Gastrocnemius medialis (tissue), 4 donors: ENCODE measurements around the gene CHCHD3. TPM values are rescaled to one million over a fixed set of nuclear protein-coding genes. Genes with fewer than 3 reads are reported as not detected.

ENCODE experiments used
- ATAC-seq, 2 donors: fragments of 150-250 bp; one replicate each; pipeline ENCODE4 v1.9.1; 2016
- DNase-seq, 2 donors: peaks; one replicate each; pipeline ENCODE4 v3.0.0-alpha.2; 2019
- H3K27ac ChIP-seq, 4 donors: fragments of 200-600 bp; sonication (generic); 1 replicate in 1 of 4; 2 replicates in 3 of 4; pipeline ENCODE4 v1.5.1; 2016 to 2018; ENCODE audit warnings: mild to moderate bottlenecking in 2 of 4, moderate library complexity in 1 of 4
- H3K27me3 ChIP-seq, 3 donors: fragments of 200-600 bp; sonication (generic) in 2 of 3; 1 replicate in 1 of 3; 2 replicates in 2 of 3; pipeline versions ENCODE4 v1.5.1 to v1.6.0; 2016 to 2019; ENCODE audit warnings: mild to moderate bottlenecking in 1 of 3, moderate library complexity in 1 of 3
- H3K36me3 ChIP-seq, 2 donors: fragments of 200-600 bp; sonication (generic) in 1 of 2; one replicate each; pipeline ENCODE4 v1.5.1; 2017 to 2018
- H3K4me1 ChIP-seq, 2 donors: fragments of 200-600 bp; sonication (generic) in 1 of 2; one replicate each; pipeline ENCODE4 v1.5.1; 2016 to 2017; ENCODE audit warnings: mild to moderate bottlenecking in 2 of 2
- H3K4me3 ChIP-seq, 4 donors: fragments of 200-600 bp; sonication (generic) in 3 of 4; 1 replicate in 1 of 4; 2 replicates in 3 of 4; pipeline ENCODE4 v1.5.1; 2016 to 2019; ENCODE audit warnings: mild to moderate bottlenecking in 2 of 4
- H3K9me3 ChIP-seq, 3 donors: fragments of 200-600 bp; sonication (generic) in 2 of 3; 1 replicate in 1 of 3; 2 replicates in 2 of 3; pipeline ENCODE4 v1.5.1; 2016 to 2019
- CTCF ChIP-seq, 5 experiments: fragments of 450-650 bp in 3 of 5; fragments of 200-600 bp in 2 of 5; sonication (generic) in 2 of 5; IDR thresholded peaks in 4 of 5; conservative IDR thresholded peaks in 1 of 5; 1 replicate in 4 of 5; 2 replicates in 1 of 5; pipeline ENCODE4 v1.5.1; 2016 to 2019; ENCODE audit warnings: antibody characterized with exemption in 5 of 5, mild to moderate bottlenecking in 3 of 5, moderate library complexity in 3 of 5
- POLR2A ChIP-seq, 2 donors: fragments of 450-650 bp; IDR thresholded peaks; one replicate each; pipeline ENCODE4 v1.6.1; 2017; ENCODE audit warnings: antibody characterized with exemption in 2 of 2, mild to moderate bottlenecking in 2 of 2, moderate library complexity in 2 of 2
- in situ Hi-C, 4 donors: fragments of 200-750 bp; cut with MboI; loops; one replicate each; pipeline versions ENCODE4 v1.15.0 to v1.8.0; 2017; ENCODE audit warnings: low sequenced_read_pairs in 4 of 4
- intact Hi-C: fragments of 100-400 bp; cut with DNase I; formaldehyde crosslinking; loops from one replicate; pipeline ENCODE4 v1.15.1; 2023; ENCODE audit warnings: low total_unique reads
- total RNA-seq, 4 donors: library from RNA; depleted of rRNA; stranded (reverse); fragments of >200 nt; gene quantifications; one replicate each; pipeline versions ENCODE4 v1.1.0 to v1.2.3, GENCODE V29; 2016

CHCHD3 gene
- total RNA-seq, 4 donors from 2014 or later: 110 to 177 (median 131) TPM

- intact Hi-C loops: no loop called here
- no peak for TF ChIP-seq POLR2A (IDR thresholded peaks at IDR 0.05)
- no peak for TF ChIP-seq CTCF (IDR thresholded peaks at IDR 0.05 in 4 of 5, conservative IDR thresholded peaks at IDR 0.05 in 1 of 5)
- Histone ChIP-seq H3K27ac (no peak overlapping the region), H3K27me3 (no peaks in the 10 kb centered on the region), H3K4me1 (no peaks in the 10 kb centered on the region), H3K9me3 (no peaks in the 10 kb centered on the region), H3K36me3 (no peaks in the 10 kb centered on the region), H3K4me3 (no peak overlapping the region)
- in situ Hi-C loops: no loop called here
- ATAC-seq (no peak), DNase-seq (no peak)
These were observed 144.6 kb downstream of the CHCHD3 start for GRCh38 chr7:132937286-132937685.

- in situ Hi-C loops: no loop called here
- H3K4me3 ChIP-seq: no peak overlapping the region
- ATAC-seq (no peak), DNase-seq (no peak)
- H3K4me1 ChIP-seq: no peaks in the 10 kb centered on the region
- no peaks in the 10 kb centered on the region for H3K9me3 ChIP-seq
- H3K27ac ChIP-seq: no peak overlapping the region
- intact Hi-C loops: no loop called here
- no peaks in the 10 kb centered on the region for H3K27me3 ChIP-seq
- no peaks in the 10 kb centered on the region for H3K36me3 ChIP-seq
- TF ChIP-seq POLR2A (IDR thresholded peaks at IDR 0.05) (no peak), CTCF (IDR thresholded peaks at IDR 0.05 in 4 of 5, conservative IDR thresholded peaks at IDR 0.05 in 1 of 5) (no peak)
These were observed 146.3 kb downstream of the CHCHD3 start for GRCh38 chr7:132935608-132936007.

- in situ Hi-C loops: no loop called here
- H3K4me1 ChIP-seq: no peaks in the 10 kb centered on the region
- H3K27me3 ChIP-seq: no peaks in the 10 kb centered on the region
- intact Hi-C loops: no loop called here
- ATAC-seq: no peak
- no peak for DNase-seq
- no peak overlapping the region for H3K4me3 ChIP-seq
- H3K36me3 ChIP-seq: no peaks in the 10 kb centered on the region
- H3K27ac ChIP-seq: no peak overlapping the region
- TF ChIP-seq POLR2A (IDR thresholded peaks at IDR 0.05): no peak
- no peak for TF ChIP-seq CTCF (IDR thresholded peaks at IDR 0.05 in 4 of 5, conservative IDR thresholded peaks at IDR 0.05 in 1 of 5)
- H3K9me3 ChIP-seq: no peaks in the 10 kb centered on the region
These were observed 147.9 kb downstream of the CHCHD3 start for GRCh38 chr7:132934017-132934416.

GRCh38 chr7:132933072-132933458, 148.8 kb downstream of the CHCHD3 start:
- Histone ChIP-seq H3K9me3 (no peaks in the 10 kb centered on the region), H3K4me1 (no peaks in the 10 kb centered on the region), H3K36me3 (no peaks in the 10 kb centered on the region), H3K4me3 (no peak overlapping the region), H3K27me3 (no peaks in the 10 kb centered on the region), H3K27ac (no peak overlapping the region)
- in situ Hi-C loops (no loop called here), intact Hi-C loops (no loop called here)
- DNase-seq: no peak
- no peak for ATAC-seq
- TF ChIP-seq CTCF (IDR thresholded peaks at IDR 0.05 in 4 of 5, conservative IDR thresholded peaks at IDR 0.05 in 1 of 5): no peak
- TF ChIP-seq POLR2A (IDR thresholded peaks at IDR 0.05): no peak

- DNase-seq: no peak
- no peaks in the 10 kb centered on the region for H3K27me3 ChIP-seq
- TF ChIP-seq CTCF (IDR thresholded peaks at IDR 0.05 in 4 of 5, conservative IDR thresholded peaks at IDR 0.05 in 1 of 5): no peak
- TF ChIP-seq POLR2A (IDR thresholded peaks at IDR 0.05): no peak
- H3K9me3 ChIP-seq: no peaks in the 10 kb centered on the region
- intact Hi-C loops: no loop called here
- no peaks in the 10 kb centered on the region for H3K4me1 ChIP-seq
- in situ Hi-C loops: no loop called here
- no peaks in the 10 kb centered on the region for H3K36me3 ChIP-seq
- ATAC-seq: no peak
- no peak overlapping the region for H3K4me3 ChIP-seq
- H3K27ac ChIP-seq: no peak overlapping the region
These were observed 149.4 kb downstream of the CHCHD3 start for GRCh38 chr7:132932296-132933071.
